ENCODE data around the gene CACHD1.
"Not testable (repeated sequence)": the region's sequence is repeated elsewhere in the genome, so short reads cannot be mapped to it uniquely, and the experiment has no call there.

Gene CACHD1

GRCh38 chr1:64608651-64609048 is 138.7 kb downstream of the CACHD1 start:
- DNase-seq, result no peak
- in situ Hi-C loops (cut with MboI; ENCODE audit: low pct_unique_long_range_greater_than_20kb, low sequenced_read_pairs), result no loop called here

GRCh38 chr1:64610950-64611349 is 141.0 kb downstream of the CACHD1 start:
- in situ Hi-C loops (cut with MboI; ENCODE audit: low pct_unique_long_range_greater_than_20kb, low sequenced_read_pairs); DNase-seq: not testable (repeated sequence)

GRCh38 chr1:64616039-64616438 is 146.1 kb downstream of the CACHD1 start:
- in situ Hi-C loops (cut with MboI; ENCODE audit: low pct_unique_long_range_greater_than_20kb, low sequenced_read_pairs), result no loop called here
- peak; percentile 38 for DNase-seq

GRCh38 chr1:64623750-64624191 is 153.8 kb downstream of the CACHD1 start:
- in situ Hi-C loops (cut with MboI; ENCODE audit: low pct_unique_long_range_greater_than_20kb, low sequenced_read_pairs), result no loop called here

GRCh38 chr1:64624218-64624713 is 154.3 kb downstream of the CACHD1 start:
- in situ Hi-C loops (cut with MboI; ENCODE audit: low pct_unique_long_range_greater_than_20kb, low sequenced_read_pairs), result no loop called here
- peak; percentile 7 for DNase-seq

More at GRCh38 chr1:64623750-64624191, 153.8 kb downstream of the CACHD1 start:
- DNase-seq, result no peak

GRCh38 chr1:64624808-64625207 is 154.9 kb downstream of the CACHD1 start:
- no peak for DNase-seq
- in situ Hi-C loops (cut with MboI; ENCODE audit: low pct_unique_long_range_greater_than_20kb, low sequenced_read_pairs), result no loop called here

- in situ Hi-C loops (cut with MboI; ENCODE audit: low pct_unique_long_range_greater_than_20kb, low sequenced_read_pairs), result no loop called here
These were observed 160.7 kb downstream of the CACHD1 start for GRCh38 chr1:64630611-64631010.

GRCh38 chr1:64631346-64632034 is 161.6 kb downstream of the CACHD1 start:
- in situ Hi-C loops (cut with MboI; ENCODE audit: low pct_unique_long_range_greater_than_20kb, low sequenced_read_pairs), result no loop called here

More at GRCh38 chr1:64630611-64631010, 160.7 kb downstream of the CACHD1 start:
- DNase-seq, result no peak

GRCh38 chr1:64632936-64633335 is 163.0 kb downstream of the CACHD1 start:
- in situ Hi-C loops (cut with MboI; ENCODE audit: low pct_unique_long_range_greater_than_20kb, low sequenced_read_pairs), result no loop called here
- DNase-seq, result no peak

More at GRCh38 chr1:64631346-64632034, 161.6 kb downstream of the CACHD1 start:
- DNase-seq, result no peak

- no peak for DNase-seq
- in situ Hi-C loops (cut with MboI; ENCODE audit: low pct_unique_long_range_greater_than_20kb, low sequenced_read_pairs), result no loop called here
These were observed 175.8 kb downstream of the CACHD1 start for GRCh38 chr1:64645735-64646134.

- in situ Hi-C loops (cut with MboI; ENCODE audit: low pct_unique_long_range_greater_than_20kb, low sequenced_read_pairs), result no loop called here
- no peak for DNase-seq
These were observed 180.5 kb downstream of the CACHD1 start for GRCh38 chr1:64650411-64650810.

- no peak for DNase-seq
- in situ Hi-C loops (cut with MboI; ENCODE audit: low pct_unique_long_range_greater_than_20kb, low sequenced_read_pairs), result no loop called here
These were observed 181.9 kb downstream of the CACHD1 start for GRCh38 chr1:64651841-64652240.

GRCh38 chr1:64653466-64653865 is 183.5 kb downstream of the CACHD1 start:
- no peak for DNase-seq
- in situ Hi-C loops (cut with MboI; ENCODE audit: low pct_unique_long_range_greater_than_20kb, low sequenced_read_pairs), result no loop called here

- in situ Hi-C loops (cut with MboI; ENCODE audit: low pct_unique_long_range_greater_than_20kb, low sequenced_read_pairs), result no loop called here
- DNase-seq, result no peak
These were observed 184.8 kb downstream of the CACHD1 start for GRCh38 chr1:64654519-64655341.

GRCh38 chr1:64655861-64656260 is 185.9 kb downstream of the CACHD1 start:
- in situ Hi-C loops (cut with MboI; ENCODE audit: low pct_unique_long_range_greater_than_20kb, low sequenced_read_pairs), result no loop called here
- no peak for DNase-seq

GRCh38 chr1:64659478-64660138 is 189.7 kb downstream of the CACHD1 start:
- in situ Hi-C loops (cut with MboI; ENCODE audit: low pct_unique_long_range_greater_than_20kb, low sequenced_read_pairs), result no loop called here
- DNase-seq, result no peak

- DNase-seq, result peak; percentile 14
- in situ Hi-C loops (cut with MboI; ENCODE audit: low pct_unique_long_range_greater_than_20kb, low sequenced_read_pairs), result no loop called here
These were observed 193.7 kb downstream of the CACHD1 start for GRCh38 chr1:64663668-64664067.

GRCh38 chr1:64664299-64664698 is 194.4 kb downstream of the CACHD1 start:
- DNase-seq, result no peak
- in situ Hi-C loops (cut with MboI; ENCODE audit: low pct_unique_long_range_greater_than_20kb, low sequenced_read_pairs), result no loop called here

- in situ Hi-C loops (cut with MboI; ENCODE audit: low pct_unique_long_range_greater_than_20kb, low sequenced_read_pairs), result no loop called here
- no peak for DNase-seq
These were observed 199.3 kb downstream of the CACHD1 start for GRCh38 chr1:64669098-64669675.

Data from KBM-7 (cell line).